HG03103 (cell line): ENCODE data around the gene ADD3.

ENCODE experiments used
- ATAC-seq: cut with Tn5 transposase; IDR thresholded peaks from one replicate; pipeline ENCODE4 v1.9.1; 2021; ENCODE audit warnings: low read depth; ENCODE audit not compliant: unreplicated experiment

The ADD3 gene

DNA sequence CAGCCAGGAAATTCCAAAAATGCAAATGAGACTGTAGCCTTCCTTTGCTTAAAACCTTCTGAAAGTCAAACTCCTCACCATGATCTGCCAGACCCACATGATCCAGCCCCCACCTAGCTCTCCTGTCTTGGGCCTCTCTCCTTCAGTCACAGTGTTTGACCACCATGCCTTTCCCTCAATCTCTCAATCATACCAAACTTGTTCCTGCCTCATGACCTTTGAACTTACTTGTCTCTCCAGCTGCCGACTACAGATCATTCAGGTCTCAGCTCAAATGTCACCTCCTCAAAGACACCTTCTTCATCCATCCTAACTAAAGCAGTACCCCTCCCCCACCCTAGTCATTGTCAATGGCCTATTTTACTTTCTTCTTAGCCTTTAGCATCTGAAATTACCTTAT lies 9.3 kb upstream of the ADD3 start:
- ATAC-seq: no peak

DNA sequence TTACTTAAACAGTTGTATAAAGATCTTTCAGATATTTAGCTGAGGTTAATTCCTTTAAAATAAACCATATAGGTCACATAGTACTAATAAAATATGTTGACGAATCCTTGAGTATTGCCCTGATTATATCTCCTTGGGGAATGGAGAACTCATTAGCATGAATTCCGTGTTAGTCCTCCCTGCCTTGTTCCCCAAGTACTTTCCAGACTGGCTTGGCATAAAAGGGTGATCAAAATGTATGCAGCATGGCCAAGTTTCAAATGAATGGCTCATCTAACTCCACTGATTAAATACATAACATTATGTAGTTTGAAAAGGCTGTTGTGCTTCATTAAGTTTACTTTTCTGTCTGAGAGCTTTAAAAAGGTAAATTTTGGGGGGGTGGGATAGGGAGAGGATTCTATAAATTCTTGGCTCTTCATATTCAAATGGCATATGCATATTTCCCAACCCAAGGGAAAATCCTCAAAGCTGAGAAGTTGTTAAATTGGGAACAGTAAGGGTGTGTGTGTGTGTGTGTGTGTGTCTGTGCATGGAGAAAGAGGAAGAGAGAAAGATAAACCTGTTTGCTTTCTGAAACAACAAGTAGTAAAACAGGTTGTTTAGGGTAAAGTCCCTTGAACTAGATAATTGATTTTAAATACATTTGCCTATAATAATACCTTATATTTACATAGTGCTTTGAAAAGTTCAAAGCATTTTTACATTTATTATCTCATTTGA lies 4.8 kb upstream of the ADD3 start:
- no peak for ATAC-seq

DNA sequence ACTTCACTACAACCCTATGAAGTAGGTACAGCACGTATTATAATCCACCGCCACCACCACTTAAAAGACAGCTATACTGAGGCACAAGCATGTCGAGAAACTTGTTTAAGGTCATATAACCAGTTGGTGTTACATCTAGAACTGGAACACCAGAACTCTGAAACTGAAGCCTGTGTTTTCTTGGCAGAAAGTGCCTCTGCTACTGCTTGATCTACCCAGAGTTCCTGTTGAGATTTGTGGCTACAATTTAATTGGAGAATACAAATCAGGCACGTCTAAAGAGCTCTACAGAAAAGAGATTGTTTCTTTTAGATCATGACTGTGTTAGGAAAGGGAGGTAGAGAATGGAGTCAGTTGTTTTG lies 4.3 kb upstream of the ADD3 start:
- ATAC-seq: no peak

DNA sequence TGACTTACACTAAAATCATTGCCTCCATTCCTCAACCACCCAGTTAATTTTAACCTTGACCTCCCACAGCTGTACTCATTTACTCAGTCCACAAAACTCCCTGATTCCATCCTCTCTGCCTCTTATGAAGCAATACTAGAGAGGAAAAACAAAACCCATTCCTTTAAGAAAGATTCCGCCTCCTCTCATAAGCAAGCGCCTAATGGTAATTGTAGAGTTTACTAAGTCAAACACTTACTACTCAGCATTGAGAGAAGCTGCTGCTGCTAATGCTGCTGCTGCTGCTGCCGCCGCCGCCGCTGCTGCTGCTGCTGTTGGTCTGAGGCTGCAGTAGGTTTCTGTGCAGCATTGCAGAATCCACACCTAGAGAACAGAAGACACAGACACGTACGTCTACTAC lies 2.1 kb upstream of the ADD3 start:
- ATAC-seq: no peak

DNA sequence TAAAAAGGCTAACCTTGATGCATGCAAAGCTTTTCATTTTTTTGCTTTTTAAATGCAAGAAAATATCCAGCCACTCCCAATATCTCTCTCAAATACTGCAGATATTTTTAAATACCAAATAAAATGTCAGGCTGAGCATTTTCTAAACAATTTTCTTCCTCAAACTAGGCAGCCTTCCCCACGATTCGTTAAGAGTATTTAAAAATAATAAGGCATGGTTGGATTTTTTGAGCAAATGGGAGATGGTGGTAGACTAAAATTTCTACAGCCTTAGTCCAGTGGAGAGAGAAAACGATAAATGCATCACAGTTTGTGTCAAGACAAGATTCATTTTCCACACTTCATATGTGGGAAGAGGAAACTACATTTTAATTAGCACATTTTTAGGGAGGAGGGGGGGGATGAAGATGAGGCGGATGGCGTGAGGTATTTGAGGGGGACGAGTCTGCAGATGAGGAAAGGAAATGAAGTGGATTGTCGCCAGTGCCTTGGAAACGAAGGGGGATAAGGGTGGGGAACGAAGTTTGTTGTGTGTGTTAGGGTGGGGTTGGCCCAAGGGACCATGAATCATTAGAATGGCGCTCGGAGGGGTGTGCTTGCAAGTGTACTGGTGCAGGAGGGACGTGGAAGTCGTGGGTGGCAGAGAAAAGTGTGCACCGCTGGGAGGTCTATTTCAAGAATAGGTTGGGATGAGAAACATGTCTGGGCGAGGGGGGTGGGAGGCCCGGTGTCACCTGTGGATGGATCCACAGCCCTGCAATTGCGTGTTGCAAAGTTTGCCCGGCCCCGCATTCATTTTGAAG lies 1.2 kb upstream of the ADD3 start:
- no peak for ATAC-seq

DNA sequence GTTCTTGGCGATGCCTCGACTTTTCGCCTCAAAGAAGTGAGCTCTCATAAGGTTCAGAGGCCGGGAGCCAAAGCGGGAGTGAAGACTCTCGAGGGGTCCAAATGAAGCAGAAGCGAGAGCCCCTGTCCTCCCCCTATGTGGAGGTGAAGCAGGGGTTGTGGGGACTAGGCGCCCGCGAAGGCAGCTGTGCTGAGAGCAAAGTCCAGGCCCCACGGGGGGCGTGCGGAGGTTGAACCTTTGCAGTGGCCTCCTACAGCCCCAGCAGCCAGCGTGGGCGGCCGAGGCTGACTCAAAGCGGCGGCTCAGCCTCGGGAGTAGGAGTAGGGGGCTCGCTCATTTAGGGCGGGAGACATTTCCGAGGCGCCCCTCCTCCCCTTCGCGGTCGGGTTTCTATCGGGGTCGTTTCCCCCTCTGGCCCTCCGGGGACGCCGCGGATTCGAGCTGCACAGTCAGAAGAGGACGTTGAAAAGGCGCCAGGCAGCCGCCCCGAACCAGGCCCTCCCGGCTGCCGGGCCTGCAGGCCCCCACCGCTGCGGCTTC lies 553 bp upstream of the ADD3 start:
- peak; percentile 27 for ATAC-seq

DNA sequence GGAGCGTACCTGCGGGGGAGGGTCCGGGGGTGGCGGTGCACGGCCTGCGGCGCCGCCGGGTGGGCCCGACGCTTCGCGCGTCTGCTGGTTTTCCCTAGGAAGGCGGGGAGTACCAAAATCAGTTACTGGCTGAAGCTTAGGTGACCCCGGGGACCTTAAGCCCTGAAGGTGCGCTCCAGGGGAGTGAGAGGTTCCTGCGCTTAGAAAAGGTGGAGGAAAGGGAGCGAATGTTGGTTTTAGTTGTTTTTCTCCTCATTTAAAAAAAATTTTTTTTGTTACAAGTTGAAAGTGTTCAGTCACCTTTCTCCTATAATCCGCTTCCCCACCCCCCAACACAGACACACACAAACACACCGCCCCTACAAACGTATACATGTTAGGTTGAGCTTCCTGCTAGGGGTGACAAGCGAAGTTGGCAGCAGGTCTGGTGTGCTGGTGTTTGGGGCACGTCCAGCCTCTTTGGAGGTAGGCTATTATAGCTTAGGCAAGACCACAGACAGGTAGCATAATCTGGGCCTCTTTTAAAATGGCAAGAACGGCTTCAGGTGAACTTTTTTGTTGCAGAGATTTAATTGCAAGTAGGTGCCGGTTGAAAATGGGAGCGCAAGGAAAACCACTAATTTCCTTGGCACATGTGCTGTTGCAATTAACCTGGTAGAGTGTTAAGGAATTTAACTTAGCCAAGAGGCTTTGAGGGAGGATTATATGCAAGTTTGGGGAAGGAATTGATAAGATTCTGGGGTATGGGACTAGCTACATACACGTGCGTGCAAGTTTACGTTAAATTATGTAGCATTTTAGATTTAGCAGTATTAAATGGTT lies 945 bp downstream of the ADD3 start:
- ATAC-seq: no peak

DNA sequence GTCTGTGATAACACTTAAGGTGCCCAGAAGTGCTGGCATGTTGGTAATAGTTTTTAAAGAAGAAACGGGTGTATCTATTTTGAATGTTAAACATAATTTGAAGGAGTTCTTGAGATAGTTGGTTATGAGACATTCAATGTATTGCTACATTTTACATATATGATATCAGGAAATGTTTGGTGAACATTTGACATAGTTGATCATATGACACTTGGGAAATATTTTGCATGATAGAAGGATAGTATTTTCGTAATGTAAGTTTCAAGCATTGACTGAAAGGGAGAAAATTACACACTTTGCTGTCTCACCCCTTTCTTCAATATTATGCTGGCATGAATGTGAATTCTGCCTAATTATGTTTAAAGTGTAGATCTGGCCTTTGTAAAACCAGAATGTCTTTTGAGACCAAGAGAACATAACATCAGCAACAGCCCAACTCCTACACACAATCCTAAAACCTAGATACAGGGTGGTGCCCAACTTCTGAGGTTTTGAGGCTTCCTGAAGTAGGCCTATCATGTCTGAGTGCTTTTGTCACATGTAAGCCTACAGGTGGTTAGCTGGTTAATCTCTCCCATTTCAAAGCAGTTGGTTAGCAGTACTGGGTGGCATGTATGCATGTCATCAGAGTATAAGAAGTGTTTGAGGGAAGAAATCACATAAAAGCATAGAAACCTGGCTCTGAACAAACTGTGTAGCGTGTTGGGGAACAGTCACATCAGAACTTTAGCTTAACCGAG lies 2.1 kb downstream of the ADD3 start:
- ATAC-seq: no peak

DNA sequence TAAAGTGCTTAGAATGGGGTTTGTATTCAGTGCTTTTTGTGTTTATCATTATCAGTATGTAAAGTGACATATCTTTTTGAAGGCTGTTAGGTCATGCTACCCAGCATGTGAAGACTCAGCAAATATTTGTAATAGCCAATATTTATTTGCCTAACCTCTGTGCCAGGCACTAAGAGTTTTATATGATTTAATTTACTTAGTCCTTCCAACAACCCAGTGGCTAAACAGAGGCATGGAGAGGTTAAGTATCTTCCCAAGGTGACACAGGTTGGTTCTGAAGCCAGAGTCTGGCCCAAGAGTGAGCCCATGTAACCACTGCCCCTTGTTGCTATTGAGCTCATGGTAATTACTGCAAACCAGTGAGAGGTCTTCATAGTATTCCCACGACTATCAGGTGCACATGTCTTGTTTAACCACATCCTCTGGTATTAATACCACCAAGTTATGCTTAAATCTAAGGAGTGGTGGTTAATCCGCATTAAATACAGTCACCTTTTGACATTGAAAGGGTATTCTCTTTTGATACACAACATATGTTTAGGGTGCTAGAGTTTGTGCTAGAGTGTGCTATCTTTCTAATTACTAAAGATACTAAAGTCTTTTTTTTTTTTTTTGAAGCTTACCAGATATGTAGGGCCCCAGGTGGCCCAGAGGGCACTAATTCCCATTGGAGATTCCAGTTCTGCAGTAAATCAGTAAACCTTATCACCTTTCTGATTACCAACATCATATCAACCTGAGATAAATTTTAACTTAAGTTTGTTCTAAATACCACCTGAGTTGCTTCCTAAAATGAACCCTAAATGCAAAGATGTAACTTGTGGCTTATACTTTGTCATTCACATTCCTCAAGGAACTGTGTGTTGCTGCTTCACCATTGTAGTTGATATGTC lies 2.9 kb downstream of the ADD3 start:
- no peak for ATAC-seq

DNA sequence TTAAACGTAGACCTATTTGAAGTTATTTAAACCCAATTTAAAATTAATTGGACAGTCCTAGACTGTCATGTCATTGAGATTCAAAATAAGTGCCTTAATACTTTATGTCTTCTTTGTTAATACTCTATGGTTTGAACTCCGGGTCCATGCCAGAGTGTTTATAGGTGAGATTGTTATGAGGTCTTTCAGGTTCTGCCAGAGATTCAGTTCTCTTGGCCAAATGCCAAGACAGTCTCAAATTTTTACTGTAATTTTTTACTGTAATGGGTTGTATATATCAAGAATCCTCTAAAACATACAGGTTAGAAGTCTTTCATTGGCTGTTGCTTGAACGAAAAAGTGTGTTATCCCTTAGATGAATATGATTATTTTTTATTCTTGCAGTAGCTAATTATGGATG lies 3.9 kb downstream of the ADD3 start:
- no peak for ATAC-seq

DNA sequence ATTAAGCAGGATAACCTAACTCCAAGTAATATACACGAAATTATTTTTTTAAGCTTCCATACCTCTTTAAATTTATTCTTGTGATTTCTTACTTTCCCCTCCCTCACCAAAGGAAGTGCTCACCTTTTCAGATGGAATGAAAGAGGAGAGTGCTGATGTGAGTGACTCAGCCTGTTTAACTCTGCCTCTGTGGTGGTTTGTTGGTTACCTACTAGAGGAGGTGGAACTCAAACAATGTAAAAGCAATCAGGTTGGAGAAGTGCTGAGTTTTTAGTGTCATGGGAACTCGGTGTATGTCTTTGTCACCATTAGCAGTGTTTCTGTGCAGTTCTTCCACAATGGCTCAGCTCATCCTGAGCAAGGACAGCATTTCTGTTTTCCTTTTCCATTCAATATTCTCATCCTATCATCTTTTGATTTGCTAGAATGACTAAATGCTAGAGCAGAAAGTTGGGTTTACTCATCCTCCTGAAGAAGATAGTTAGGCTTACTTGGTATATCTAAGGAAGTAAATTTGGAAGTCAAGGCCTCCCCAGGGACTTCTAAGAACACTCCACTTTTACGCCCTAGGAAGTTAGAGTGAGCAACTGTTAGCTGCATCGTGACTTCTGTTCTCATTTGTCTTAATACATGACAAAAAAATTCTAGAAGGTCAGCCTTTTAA lies 6.0 kb downstream of the ADD3 start:
- no peak for ATAC-seq

DNA sequence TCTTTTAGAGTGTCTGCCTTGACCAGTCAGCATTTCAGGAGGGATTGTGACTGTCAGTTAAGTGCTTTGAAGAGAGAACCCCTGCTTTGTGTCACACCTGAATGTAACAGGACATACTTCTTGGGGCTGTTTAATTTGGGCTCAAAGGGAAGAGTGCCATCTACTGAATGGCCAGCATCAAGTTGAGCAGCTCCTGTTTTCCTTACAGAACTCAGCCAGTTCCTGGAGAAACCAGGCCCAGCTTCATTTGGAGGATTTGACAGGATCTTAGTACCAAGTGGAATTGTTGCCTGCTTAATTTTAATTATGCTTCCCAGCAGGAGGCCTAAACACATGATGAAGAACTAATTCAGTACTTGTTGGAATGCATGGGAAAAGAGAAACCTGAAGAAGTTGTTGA lies 8.3 kb downstream of the ADD3 start:
- no peak for ATAC-seq

DNA sequence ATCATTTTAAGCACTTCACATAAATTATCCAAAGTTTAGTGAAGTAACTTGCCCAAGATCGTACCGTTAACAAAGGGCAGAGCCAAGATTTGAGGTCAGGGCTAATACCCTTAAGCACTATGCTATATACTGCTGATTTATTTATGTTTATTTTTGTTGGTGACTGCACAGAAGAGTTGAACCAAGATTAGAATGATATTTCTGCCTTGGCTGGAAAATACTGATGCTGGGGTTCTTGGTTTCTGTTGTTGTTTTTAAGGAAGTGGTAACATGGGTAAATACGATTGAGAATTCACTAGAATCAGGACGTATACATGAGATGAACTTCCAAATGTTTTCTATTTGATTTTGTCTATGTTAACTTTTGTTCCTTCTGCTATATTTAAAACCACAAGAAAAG lies 9.3 kb downstream of the ADD3 start:
- ATAC-seq: no peak

DNA sequence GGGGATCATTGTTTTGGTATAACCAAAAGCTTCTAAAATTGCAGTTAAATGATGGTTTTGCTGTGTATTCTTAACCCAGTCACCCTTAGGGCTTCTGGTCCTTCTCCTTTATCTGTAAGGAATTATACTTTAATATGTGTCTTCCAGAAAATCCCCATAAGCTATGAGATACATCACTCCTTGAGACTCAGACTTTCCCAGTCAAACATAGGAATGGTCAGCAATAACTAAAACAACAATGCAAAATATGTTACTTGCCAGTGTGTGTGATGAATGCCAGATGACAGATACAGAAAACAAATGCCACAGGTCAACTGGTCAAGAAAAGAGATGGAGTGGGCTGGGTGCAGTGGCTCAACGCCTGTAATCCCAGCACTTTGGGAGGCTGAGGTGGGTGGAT lies 10.1 kb downstream of the ADD3 start:
- ATAC-seq: no peak

DNA sequence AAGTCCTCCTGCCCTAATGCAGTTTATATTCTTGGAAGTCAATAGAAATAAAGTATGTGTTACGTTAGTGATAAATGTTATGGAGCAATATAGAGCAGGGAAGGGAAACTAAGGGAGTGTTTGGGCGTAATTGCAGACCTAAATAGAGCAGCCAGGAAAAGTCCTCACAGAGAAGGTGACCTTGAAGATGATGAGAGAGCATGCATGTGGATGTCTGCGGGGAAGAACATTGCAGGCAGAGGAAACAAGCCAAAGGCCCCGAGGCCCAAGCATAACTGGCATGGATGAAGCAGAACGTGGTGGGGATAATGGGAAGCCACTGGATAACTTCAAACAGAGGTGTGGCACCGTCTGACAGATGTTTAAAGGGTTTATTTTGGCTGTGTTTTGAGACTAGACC lies 12.5 kb downstream of the ADD3 start:
- ATAC-seq: no peak

DNA sequence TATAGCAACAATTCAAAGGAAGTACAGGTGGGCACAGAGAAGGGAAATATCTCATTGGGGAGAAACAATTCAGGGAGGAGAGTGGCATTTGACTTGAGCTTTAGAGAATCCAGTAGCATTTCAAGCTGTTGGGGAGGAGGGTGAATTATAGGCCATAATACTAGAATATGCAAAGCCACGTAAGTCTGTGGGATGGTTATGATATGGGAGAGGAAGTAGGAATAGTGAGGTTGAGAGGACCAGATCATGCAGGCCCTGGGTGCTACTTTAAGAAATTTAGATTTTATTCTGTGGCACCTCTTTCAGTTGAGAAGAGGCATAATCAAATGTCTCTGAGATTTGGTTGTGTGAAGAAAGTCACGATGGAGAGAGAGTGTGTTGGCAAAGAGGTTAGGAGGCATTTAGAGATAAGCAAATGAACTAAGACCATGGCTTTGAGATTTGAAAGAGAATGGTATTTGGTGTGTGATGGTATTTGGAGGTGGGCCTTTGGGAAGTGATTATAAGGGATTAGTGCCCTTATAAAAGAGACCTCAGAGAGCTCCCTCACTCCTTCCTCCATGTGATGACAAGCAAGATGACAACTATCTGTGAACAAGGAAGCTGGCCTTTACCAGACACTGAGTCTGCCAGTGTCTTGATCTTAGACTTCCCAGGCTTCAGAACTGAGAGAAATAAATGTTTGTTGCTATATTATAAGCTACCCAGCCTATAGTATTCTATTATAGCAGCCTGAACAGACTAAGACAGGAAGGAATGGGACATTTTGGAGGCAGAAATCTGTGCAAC lies 15.1 kb downstream of the ADD3 start:
- no peak for ATAC-seq

DNA sequence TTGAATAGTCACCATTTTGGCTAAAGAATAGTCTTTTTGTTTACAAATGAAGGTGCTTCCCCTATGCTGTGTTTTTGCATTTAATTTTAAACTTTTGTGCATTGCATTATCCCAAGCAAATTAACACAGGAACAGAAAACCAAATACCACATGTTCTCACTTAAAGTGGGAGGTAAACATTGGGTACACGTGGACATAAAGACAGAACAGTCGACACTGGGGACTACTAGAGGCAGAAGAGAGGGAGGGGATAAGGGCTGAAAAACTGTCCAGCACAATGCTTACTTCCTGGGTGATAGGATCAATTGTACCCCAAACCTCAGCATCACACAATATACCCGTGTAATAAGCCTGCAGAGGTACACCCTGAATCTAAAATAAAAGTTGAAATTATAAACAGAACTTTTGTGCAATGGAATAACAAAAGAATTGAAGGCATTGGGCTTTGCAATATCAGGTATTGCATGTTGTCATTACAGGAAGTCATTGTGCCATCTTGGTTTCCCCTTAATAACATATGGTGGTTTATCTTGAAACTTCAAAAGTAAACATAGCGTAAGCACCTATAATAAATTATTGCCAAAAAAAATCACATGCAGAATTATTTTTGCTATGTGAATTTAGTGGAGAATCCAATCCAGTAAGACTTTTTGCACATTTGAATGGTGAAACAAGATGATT lies 16.1 kb downstream of the ADD3 start:
- no peak for ATAC-seq

DNA sequence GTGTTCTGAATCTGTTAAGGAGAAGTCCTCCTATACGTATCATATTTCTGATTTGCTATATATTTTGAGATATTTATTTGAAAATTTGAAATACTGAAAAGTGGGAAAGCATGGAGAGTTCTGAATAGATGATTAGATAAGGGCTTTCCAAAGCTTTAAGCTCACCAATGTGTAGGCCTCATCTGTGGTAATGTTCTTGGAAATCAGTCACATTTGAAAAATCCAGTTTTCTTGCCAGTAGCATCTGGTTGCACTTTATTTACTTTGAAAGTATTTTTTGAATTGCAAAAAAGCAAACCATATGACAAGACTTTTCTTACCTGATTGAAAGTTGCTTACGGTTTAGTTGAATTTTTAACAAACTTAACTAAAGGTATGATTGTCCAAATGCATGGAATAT lies 21.7 kb downstream of the ADD3 start:
- no peak for ATAC-seq
